Adrenal gland (tissue), 5 donors: ENCODE measurements around the gene DKK3.

Experiments used
- POLR2A ChIP-seq, 2 donors: fragments of 450-650 bp; IDR thresholded peaks; one replicate each; pipeline ENCODE4 v1.6.1; 2017; ENCODE audit warnings: antibody characterized with exemption in 2 of 2, mild to moderate bottlenecking in 2 of 2, moderate library complexity in 1 of 2
- TF ChIP-seq, protein P1 (sequence below), 6 experiments: fragments of 450-650 bp in 4 of 6; fragments of 200-600 bp in 2 of 6; sonication (generic) in 1 of 6; IDR thresholded peaks; 1 replicate in 5 of 6; 2 replicates in 1 of 6; pipeline versions ENCODE4 v1.5.1 to v1.8.0; 2016 to 2021; ENCODE audit warnings: antibody characterized with exemption in 6 of 6, mild to moderate bottlenecking in 2 of 6, moderate library complexity in 1 of 6
- donor health status: DM: no; HTN: no; CAD: no.

DNA sequence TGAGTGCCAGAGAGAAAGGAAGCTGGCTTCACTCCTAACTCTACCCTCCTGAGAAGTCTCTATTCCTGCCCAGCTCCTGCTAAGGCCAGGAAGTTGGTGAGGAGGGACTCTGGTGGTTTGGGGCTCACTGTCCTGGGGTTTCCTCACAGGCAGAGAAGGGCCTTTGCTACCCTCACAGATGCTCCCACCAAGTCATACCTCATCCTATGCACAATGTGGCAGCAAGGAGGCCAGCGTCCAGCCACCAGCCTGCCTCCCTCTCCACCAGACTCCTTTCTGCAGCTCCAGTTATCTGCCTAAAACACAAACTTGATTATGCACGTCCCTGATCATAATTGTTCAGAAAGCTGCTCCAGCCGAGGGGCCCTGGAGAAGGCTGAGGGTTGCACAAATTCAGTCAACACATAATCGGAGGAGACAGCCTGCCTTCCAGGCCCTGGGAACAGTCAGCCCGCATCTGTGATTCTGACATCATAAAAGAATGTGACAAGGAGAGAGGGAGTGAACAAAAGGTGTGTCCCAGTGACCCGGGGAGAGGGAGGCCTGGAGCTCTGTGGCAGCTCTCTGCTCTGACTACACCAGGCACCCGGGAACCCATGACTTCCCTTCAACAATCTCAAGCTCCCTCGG, 28.8 kb downstream of the DKK3 start:
- TF ChIP-seq POLR2A (IDR thresholded peaks at IDR 0.05): no peak
- TF ChIP-seq, protein P1, sequence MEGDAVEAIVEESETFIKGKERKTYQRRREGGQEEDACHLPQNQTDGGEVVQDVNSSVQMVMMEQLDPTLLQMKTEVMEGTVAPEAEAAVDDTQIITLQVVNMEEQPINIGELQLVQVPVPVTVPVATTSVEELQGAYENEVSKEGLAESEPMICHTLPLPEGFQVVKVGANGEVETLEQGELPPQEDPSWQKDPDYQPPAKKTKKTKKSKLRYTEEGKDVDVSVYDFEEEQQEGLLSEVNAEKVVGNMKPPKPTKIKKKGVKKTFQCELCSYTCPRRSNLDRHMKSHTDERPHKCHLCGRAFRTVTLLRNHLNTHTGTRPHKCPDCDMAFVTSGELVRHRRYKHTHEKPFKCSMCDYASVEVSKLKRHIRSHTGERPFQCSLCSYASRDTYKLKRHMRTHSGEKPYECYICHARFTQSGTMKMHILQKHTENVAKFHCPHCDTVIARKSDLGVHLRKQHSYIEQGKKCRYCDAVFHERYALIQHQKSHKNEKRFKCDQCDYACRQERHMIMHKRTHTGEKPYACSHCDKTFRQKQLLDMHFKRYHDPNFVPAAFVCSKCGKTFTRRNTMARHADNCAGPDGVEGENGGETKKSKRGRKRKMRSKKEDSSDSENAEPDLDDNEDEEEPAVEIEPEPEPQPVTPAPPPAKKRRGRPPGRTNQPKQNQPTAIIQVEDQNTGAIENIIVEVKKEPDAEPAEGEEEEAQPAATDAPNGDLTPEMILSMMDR (IDR thresholded peaks at IDR 0.05): no peak
